ENCODE measurements around the gene PTPRG. TPM values are rescaled to one million over a fixed set of nuclear protein-coding genes. Genes with fewer than 3 reads are reported as not detected.

PTPRG gene
- total RNA-seq, 2 donors from 2014 or later = 33.9 to 39.2 TPM

GRCh38 chr3:61582287-61582686 is 20.9 kb downstream of the PTPRG start:
- peak overlapping the region in 1 of 2 donors; percentile 50 for H3K27ac ChIP-seq
- peaks cover 0 to 66% of the 10 kb centered on the region in 2 donors for H3K4me1 ChIP-seq
- H3K27me3 ChIP-seq = no peaks in the 10 kb centered on the region
- H3K9me3 ChIP-seq = no peaks in the 10 kb centered on the region
- TF ChIP-seq CTCF (IDR thresholded peaks at IDR 0.05) = no peak
- DNase-seq (ENCODE audit: low spot score) = no peak
- no peaks in the 10 kb centered on the region for H3K36me3 ChIP-seq
- H3K4me3 ChIP-seq = no peak overlapping the region

DNA sequence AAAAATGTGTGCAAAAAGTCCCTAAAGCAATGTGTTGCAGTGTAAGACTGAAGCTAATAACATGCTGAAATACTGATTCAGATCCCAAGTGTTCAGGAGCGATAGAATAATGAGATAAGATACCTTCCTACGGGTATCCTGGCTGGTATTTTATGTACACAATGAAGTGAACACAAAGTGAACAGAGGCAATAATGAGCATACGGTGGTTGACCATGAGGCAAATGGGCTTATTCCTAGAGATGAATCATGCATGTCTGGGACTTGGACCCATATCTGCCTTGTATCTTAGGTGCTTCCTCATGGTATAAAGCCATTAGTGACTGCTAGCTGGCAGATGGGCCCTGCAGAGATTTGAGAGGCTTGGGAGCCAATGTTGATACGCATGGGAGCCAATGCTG is 21.5 kb downstream of the PTPRG start:
- Histone ChIP-seq H3K36me3 (no peaks in the 10 kb centered on the region), H3K27me3 (no peaks in the 10 kb centered on the region), H3K4me1 (peaks cover 0 to 60% of the 10 kb centered on the region in 2 donors), H3K4me3 (no peak overlapping the region), H3K27ac (peak overlapping the region in 1 of 2 donors; percentile 55), H3K9me3 (no peaks in the 10 kb centered on the region)
- DNase-seq (ENCODE audit: low spot score) = no peak
- TF ChIP-seq CTCF (IDR thresholded peaks at IDR 0.05) = no peak

DNA sequence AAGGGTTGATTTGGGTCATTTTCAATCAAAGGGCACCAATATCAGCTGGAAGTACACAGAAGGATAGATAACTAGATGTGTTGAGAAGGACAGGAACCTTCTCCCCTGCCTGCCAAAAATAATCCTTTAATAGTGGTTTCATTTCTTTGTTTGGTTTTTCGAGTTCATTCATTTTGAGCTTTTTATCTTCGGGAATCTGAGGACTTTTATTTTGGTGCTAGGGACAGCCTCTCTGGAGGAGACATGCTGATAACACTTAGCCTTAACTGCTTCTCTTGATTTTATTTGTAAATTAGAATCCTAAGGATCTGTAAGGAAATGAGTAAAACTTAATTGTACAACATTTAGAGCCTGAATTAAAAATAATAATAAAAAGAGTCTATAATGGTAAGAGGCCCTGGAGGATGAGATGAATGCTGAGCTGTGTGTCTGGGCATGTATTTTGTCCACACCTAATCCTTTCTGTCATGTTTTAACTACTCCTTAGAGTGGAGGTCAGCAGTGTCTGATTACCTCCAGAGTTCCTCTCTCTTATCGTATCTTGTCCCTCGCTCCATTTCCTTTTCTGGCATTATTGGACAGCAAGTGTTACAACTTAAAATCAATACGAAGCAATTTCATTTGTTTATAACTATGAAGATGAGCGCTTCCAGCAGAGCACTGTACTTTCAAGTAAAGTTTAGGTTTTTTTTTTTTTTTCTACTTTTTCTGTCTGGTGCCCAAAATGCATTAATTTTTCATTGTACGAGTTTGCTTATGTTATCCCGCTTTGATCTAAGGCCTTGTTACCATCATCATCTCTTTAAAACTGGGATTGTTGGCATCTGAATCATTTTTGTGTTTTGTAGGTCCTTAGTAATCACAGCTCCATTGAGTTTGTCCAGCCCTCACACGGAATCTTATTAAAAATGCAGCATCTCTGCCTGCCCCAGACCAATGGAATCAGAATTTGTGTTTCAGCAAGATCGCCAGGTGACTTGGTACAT is 22.8 kb downstream of the PTPRG start:
- Histone ChIP-seq H3K9me3 (no peaks in the 10 kb centered on the region), H3K4me3 (no peak overlapping the region), H3K4me1 (peaks cover 0 to 47% of the 10 kb centered on the region in 2 donors), H3K27me3 (no peaks in the 10 kb centered on the region), H3K27ac (peak overlapping the region in 1 of 2 donors; percentile 55), H3K36me3 (peaks cover 7% of the 10 kb centered on the region)
- TF ChIP-seq CTCF (IDR thresholded peaks at IDR 0.05) = no peak
- DNase-seq (ENCODE audit: low spot score) = no peak

DNA sequence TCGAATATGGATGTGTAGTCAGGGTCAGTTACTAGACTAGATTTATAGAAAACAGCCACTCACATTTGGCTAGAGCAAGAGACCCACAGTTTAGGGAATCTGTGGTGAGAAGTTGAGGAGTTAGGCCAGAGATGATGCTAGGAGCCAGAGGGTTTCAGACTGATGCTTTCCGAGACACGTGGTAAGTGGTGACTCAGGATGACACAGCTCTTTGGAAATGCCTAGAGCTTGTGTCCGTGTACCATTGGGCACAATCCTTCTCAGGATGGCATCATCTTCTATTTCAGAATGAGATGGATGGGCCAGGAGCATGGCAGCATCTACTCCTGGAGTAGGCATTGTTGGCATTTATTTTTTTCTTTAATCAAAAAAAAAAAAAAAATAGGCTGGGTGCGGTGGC is 28.5 kb downstream of the PTPRG start:
- DNase-seq (ENCODE audit: low spot score) = no peak
- Histone ChIP-seq H3K9me3 (no peaks in the 10 kb centered on the region), H3K27ac (no peak overlapping the region), H3K27me3 (no peaks in the 10 kb centered on the region), H3K36me3 (peaks cover 7% of the 10 kb centered on the region), H3K4me1 (peaks cover 0 to 26% of the 10 kb centered on the region in 2 donors), H3K4me3 (no peak overlapping the region)
- no peak for TF ChIP-seq CTCF (IDR thresholded peaks at IDR 0.05)

DNA sequence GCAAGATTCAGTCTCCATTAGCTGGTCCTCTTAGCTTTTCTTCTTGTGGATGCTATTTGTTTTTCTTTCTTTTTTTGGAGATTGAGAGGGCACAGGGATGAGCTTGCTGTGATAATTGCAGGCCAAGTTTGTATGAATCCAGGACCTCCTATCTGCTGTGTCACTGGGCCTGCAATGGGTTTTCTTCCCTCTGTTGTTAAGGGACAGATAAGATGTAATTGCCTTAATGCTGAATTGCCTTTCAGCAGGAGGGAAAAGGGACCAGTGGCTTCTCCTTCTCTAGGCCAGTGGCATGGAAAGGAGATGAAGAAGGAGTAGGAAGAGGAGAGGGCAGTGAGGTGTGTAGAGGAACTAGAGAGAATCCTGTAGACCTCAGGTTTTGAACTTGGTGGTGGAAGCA is 29.9 kb downstream of the PTPRG start:
- peaks cover 0 to 34% of the 10 kb centered on the region in 2 donors for H3K4me1 ChIP-seq
- H3K27ac ChIP-seq = no peak overlapping the region
- no peaks in the 10 kb centered on the region for H3K27me3 ChIP-seq
- peaks cover 7% of the 10 kb centered on the region for H3K36me3 ChIP-seq
- DNase-seq (ENCODE audit: low spot score) = no peak
- H3K9me3 ChIP-seq = no peaks in the 10 kb centered on the region
- no peak for TF ChIP-seq CTCF (IDR thresholded peaks at IDR 0.05)
- H3K4me3 ChIP-seq = no peak overlapping the region
